DMS114 treated with DMSO at 0.1 percent for 48 hours (cell line): ENCODE measurements around the gene EPN3.

Experiments
- DNase-seq: peaks from one replicate; lab custom pipeline; 2025; ENCODE audit not compliant: unreplicated experiment; lab: John Stamatoyannopoulos, UW

The EPN3 gene

GRCh38 chr17:50508573-50509460, 23.7 kb upstream of the EPN3 start:
- no peak for DNase-seq

GRCh38 chr17:50511058-50511457, 21.5 kb upstream of the EPN3 start:
- DNase-seq = no peak

GRCh38 chr17:50513495-50513894, 19.0 kb upstream of the EPN3 start:
- DNase-seq = no peak

- DNase-seq = no peak
Observed at GRCh38 chr17:50514388-50514787, 18.1 kb upstream of the EPN3 start.

- no peak for DNase-seq
Observed at GRCh38 chr17:50514936-50515702, 17.4 kb upstream of the EPN3 start.

GRCh38 chr17:50517011-50517410, 15.5 kb upstream of the EPN3 start:
- DNase-seq = no peak

- DNase-seq = no peak
Observed at GRCh38 chr17:50517504-50518383, 14.8 kb upstream of the EPN3 start.

- no peak for DNase-seq
Observed at GRCh38 chr17:50518384-50519023, 14.0 kb upstream of the EPN3 start.

- no peak for DNase-seq
Observed at GRCh38 chr17:50519141-50519834, 13.2 kb upstream of the EPN3 start.

GRCh38 chr17:50520483-50520882, 12.1 kb upstream of the EPN3 start:
- DNase-seq = no peak

- DNase-seq = no peak
Observed at GRCh38 chr17:50521514-50521913, 11.0 kb upstream of the EPN3 start.

GRCh38 chr17:50522766-50523165, 9.8 kb upstream of the EPN3 start:
- DNase-seq = no peak

- no peak for DNase-seq
Observed at GRCh38 chr17:50523208-50523607, 9.3 kb upstream of the EPN3 start.

- DNase-seq = no peak
Observed at GRCh38 chr17:50524838-50525237, 7.7 kb upstream of the EPN3 start.

GRCh38 chr17:50527155-50527762, 5.3 kb upstream of the EPN3 start:
- no peak for DNase-seq

- no peak for DNase-seq
Observed at GRCh38 chr17:50527949-50528474, 4.5 kb upstream of the EPN3 start.

GRCh38 chr17:50529849-50530248, 2.7 kb upstream of the EPN3 start:
- no peak for DNase-seq

GRCh38 chr17:50531428-50532025, 1.0 kb upstream of the EPN3 start:
- no peak for DNase-seq

- no peak for DNase-seq
Observed at GRCh38 chr17:50533185-50533584, 650 bp downstream of the EPN3 start.
